ENCODE measurements around the gene SLC9A9.
"Not testable (repeated sequence)": the region's sequence is repeated elsewhere in the genome, so short reads cannot be mapped to it uniquely, and the experiment has no call there.

- TF ChIP-seq, protein P1, sequence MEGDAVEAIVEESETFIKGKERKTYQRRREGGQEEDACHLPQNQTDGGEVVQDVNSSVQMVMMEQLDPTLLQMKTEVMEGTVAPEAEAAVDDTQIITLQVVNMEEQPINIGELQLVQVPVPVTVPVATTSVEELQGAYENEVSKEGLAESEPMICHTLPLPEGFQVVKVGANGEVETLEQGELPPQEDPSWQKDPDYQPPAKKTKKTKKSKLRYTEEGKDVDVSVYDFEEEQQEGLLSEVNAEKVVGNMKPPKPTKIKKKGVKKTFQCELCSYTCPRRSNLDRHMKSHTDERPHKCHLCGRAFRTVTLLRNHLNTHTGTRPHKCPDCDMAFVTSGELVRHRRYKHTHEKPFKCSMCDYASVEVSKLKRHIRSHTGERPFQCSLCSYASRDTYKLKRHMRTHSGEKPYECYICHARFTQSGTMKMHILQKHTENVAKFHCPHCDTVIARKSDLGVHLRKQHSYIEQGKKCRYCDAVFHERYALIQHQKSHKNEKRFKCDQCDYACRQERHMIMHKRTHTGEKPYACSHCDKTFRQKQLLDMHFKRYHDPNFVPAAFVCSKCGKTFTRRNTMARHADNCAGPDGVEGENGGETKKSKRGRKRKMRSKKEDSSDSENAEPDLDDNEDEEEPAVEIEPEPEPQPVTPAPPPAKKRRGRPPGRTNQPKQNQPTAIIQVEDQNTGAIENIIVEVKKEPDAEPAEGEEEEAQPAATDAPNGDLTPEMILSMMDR (IDR thresholded peaks at IDR 0.05; ENCODE audit: borderline replicate concordance, extremely low read depth, low read length, poor library complexity, severe bottlenecking), result not testable (repeated sequence)
- not testable (repeated sequence) for TF ChIP-seq EZH2 (IDR thresholded peaks at IDR 0.05; ENCODE audit: borderline replicate concordance, low read depth, low read length, severe bottlenecking)
These were observed 152.9 kb downstream of the SLC9A9 start for GRCh38 chr3:143695333-143695732.

All from DND-41 (cell line).